Colonic mucosa (tissue), 4 donors: ENCODE measurements around the gene SQSTM1. TPM values are rescaled to one million over a fixed set of nuclear protein-coding genes. Genes with fewer than 3 reads are reported as not detected.
A peak's percentile ranks its signal among the peaks of the same experiment; 100 is the strongest.

ENCODE experiments used
- DNase-seq: peaks from one replicate; pipeline ENCODE4 v3.0.0-alpha.2; 2020
- H3K27ac ChIP-seq: fragments of 200-600 bp; one replicate; pipeline ENCODE4 v1.8.0; 2021
- H3K27me3 ChIP-seq: fragments of 200-600 bp; one replicate; pipeline ENCODE4 v1.8.0; 2021
- H3K36me3 ChIP-seq: fragments of 200-600 bp; one replicate; pipeline ENCODE4 v1.8.0; 2021
- H3K4me1 ChIP-seq: fragments of 200-600 bp; one replicate; pipeline ENCODE4 v1.8.0; 2021; ENCODE audit warnings: mild to moderate bottlenecking
- H3K4me3 ChIP-seq: fragments of 200-600 bp; one replicate; pipeline ENCODE4 v1.8.0; 2021
- H3K9ac ChIP-seq, 2 donors: one replicate each; pipeline ENCODE4 v1.7.0; 2013; ENCODE audit warnings: control low read depth in 2 of 2, low read depth in 2 of 2, low read length in 2 of 2
- H3K9me3 ChIP-seq: fragments of 200-600 bp; one replicate; pipeline ENCODE4 v1.8.0; 2021
- intact Hi-C: fragments of 100-400 bp; cut with DNase I; formaldehyde crosslinking; loops from one replicate; pipeline ENCODE4 v1.14.1; 2022
- total RNA-seq, 2 donors: library from RNA; stranded (reverse); fragmentation: NEBNext Ultra II Directional in 1 of 2; extraction: Animal tissue kit (Norgen Biotek cat#: 25700) in 1 of 2; gene quantifications; one replicate each; pipeline ENCODE4 v1.2.1, GENCODE V29; 2021
- TF ChIP-seq, protein P1 (sequence below): fragments of 200-600 bp; IDR thresholded peaks from one replicate; pipeline ENCODE4 v1.8.0; 2022; ENCODE audit warnings: antibody characterized with exemption, mild to moderate bottlenecking
- donor health status: healthy.
- donor health status: DM: no; HTN: no; CAD: no.
- donor health status: DM: no; HTN: no; CAD: no.

Gene SQSTM1
- total RNA-seq, 2 donors from 2014 or later = 262 to 388 TPM

DNA sequence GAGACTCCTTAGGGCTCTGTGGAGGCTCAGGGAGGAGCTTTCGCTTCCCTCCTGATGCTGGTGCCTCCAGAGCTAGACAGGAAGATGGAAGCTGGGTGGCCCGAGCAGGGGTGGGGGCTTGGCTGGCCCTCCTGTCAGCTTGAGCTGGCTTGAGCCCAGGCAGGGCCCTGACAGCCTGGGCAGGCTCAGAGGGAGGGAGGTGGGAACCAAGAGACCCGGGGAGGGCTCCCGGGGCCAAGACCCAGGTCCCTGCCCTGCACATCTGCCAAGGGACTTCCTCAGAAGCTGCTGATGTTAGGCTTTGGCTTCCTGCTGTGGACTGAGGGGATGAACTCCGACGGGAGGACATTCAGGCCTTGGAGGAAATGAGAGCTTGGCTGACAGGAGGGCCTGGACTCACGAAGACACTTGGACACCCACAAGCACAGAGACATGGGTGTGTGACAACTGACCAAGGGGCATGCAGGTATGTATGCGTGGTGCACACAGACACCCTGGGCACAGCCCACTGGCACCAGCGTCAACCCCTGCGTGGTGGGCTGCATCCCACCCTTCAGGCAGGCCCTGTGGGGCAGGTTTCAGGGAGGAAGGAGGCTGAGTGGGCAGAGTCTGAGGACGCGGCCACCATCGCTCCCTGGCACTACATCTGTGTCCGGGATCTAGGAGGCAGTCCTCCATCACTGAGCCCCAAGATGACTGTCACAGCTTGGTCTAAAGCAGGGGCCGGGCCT, 28.7 kb upstream of the SQSTM1 start:
- peak overlapping the region; percentile 17 for H3K27ac ChIP-seq
- no peak overlapping the region for H3K4me3 ChIP-seq
- H3K4me1 ChIP-seq = peaks cover 4% of the 10 kb centered on the region
- TF ChIP-seq, protein P1, sequence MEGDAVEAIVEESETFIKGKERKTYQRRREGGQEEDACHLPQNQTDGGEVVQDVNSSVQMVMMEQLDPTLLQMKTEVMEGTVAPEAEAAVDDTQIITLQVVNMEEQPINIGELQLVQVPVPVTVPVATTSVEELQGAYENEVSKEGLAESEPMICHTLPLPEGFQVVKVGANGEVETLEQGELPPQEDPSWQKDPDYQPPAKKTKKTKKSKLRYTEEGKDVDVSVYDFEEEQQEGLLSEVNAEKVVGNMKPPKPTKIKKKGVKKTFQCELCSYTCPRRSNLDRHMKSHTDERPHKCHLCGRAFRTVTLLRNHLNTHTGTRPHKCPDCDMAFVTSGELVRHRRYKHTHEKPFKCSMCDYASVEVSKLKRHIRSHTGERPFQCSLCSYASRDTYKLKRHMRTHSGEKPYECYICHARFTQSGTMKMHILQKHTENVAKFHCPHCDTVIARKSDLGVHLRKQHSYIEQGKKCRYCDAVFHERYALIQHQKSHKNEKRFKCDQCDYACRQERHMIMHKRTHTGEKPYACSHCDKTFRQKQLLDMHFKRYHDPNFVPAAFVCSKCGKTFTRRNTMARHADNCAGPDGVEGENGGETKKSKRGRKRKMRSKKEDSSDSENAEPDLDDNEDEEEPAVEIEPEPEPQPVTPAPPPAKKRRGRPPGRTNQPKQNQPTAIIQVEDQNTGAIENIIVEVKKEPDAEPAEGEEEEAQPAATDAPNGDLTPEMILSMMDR = no peak
- H3K9ac ChIP-seq = no peak overlapping the region
- no peak for DNase-seq
- no peaks in the 10 kb centered on the region for H3K9me3 ChIP-seq
- no peaks in the 10 kb centered on the region for H3K36me3 ChIP-seq
- H3K27me3 ChIP-seq = no peaks in the 10 kb centered on the region
- intact Hi-C loops = no loop called here

DNA sequence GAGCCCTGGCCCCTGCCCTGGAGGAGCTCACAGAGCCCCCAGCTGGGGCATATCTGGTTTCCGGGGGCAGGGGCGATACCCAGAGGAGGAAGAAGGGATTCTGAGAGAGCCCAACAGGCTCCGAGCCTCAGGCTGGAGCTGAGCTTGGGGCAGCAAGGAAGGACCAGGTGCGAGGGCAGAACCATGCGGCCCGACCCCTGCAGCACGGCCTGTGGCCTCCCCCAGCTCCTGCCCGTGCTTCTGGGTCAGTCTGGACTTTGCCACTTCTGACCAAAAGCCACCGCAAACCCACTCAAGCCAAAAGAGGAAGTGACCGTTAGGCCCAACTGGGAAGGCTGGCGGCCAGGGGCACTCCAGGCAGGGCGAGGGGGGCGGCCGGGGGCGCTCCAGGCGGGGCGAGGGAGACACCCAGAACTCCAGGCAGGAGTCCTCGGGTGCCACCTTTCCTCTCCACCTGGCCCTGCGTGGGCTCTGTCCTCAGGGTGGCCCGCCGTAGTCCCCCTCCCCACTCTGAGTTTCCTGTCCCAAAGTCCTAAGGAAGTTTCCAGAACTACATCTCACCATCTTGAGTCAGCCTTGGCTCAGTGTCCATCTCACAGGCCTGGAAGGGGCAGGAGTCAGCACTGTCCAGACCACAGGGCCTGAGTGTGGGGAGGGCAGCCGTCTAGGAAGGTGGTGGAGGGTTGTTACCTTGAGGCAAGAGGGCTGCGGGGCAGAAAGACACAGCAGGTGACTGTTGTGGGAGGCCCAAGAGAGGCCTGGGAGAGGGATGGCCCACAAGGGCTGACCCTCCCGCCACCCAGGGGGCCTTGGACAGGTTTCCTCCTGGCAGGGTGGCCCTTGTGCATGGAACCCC, 27.9 kb upstream of the SQSTM1 start:
- Histone ChIP-seq H3K4me1 (peaks cover 4% of the 10 kb centered on the region), H3K9ac (no peak overlapping the region), H3K27ac (peak overlapping the region; percentile 17), H3K9me3 (no peaks in the 10 kb centered on the region), H3K4me3 (no peak overlapping the region), H3K36me3 (peaks cover 2% of the 10 kb centered on the region), H3K27me3 (no peaks in the 10 kb centered on the region)
- TF ChIP-seq, protein P1 = no peak
- intact Hi-C loops = no loop called here
- DNase-seq = peak; percentile 38

DNA sequence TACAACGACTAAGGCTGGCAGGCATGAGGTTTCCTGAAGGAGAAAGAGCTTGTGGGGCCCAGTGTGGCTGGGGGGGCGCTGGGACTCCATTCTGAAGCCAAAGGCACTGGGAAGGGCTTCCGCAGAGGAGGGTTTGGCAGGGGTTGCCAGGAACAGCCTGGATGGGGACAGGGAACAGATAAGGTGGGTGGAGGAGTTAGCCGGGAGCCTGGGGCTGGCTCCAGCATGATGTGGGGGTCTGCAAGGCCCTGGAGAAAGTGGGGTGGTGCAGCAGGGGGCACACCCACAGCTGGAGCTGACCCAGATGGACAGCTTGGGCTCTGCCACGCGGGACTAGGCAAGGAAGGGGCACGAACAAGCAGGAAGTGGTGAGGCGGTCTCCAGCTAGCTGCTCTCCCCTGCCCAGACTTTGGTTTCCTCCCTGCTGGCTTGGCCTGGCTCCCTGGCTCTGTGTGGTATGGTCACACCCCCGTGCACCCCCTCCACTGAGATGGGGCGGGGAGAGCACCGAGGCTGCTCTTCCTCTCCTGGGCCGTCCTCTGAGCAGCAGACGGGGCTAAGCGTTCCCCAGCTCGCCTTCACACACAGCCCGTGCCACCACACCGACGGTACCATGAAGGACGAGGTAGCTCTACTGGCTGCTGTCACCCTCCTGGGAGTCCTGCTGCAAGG, 27.1 kb upstream of the SQSTM1 start, which contains the start of gene LTC4S:
Gene LTC4S (plus strand): TSS at position 519 of the 672 bp plus-strand sequence. CDS start 95 bp downstream, at position 614.
- Histone ChIP-seq H3K27ac (peak within 1 kb of the TSS; percentile 11), H3K36me3 (peaks cover 10% of the 10 kb centered on the region), H3K4me3 (no peak within 1 kb of the TSS), H3K27me3 (no peaks in the 10 kb centered on the region), H3K9me3 (no peaks in the 10 kb centered on the region), H3K4me1 (peaks cover 4% of the 10 kb centered on the region), H3K9ac (peak within 1 kb of the TSS; percentile 44 to 52)
- intact Hi-C loops = no loop called here
- DNase-seq = peak; percentile 67
- TF ChIP-seq, protein P1 = no peak

DNA sequence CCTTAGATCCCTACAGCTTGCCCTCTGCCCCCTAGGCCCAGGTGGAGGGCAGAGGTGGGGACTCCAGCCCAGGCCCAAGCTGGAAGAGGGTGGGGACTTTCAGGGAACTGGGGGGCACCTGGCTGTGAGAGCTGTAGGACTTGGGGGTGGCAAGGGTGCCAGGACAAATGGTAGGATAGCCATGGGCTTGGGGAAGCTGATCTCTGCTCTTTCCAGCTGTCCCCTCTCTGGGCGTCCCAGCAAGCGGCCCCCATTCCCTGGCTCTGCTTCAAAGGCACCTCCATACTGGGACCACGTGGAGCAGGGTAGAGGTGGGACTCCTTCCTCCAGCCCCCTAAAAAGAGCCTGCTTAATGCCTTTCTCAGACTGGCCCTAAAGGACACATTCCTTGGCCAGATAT, 26.5 kb upstream of the SQSTM1 start:
- Histone ChIP-seq H3K9me3 (no peaks in the 10 kb centered on the region), H3K27ac (no peak overlapping the region), H3K9ac (peak overlapping the region; percentile 44 to 52), H3K4me1 (peaks cover 4% of the 10 kb centered on the region), H3K27me3 (no peaks in the 10 kb centered on the region), H3K36me3 (peaks cover 12% of the 10 kb centered on the region), H3K4me3 (no peak overlapping the region)
- DNase-seq = no peak
- intact Hi-C loops = no loop called here
- TF ChIP-seq, protein P1 = no peak

DNA sequence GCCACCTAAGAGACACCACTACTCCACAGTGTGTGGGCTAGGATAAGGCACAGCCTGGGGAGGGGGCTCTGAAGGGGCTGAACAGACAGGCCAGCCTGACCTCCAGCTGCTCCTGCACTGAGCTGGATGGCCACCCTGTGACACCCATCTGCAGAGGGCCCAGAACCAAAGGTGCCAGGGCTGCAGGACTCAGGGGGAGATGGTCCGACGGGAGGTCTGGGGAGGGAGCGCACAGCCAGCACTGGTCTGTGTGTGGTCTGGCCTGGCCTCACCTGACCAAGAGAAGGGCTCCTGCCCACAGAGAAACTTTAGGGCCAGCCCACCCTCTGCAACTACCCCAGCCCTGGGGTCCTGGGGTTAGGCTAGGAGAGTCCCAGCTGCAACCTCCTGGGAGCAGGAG, 26.1 kb upstream of the SQSTM1 start:
- H3K4me1 ChIP-seq = peaks cover 4% of the 10 kb centered on the region
- no peaks in the 10 kb centered on the region for H3K9me3 ChIP-seq
- no peaks in the 10 kb centered on the region for H3K27me3 ChIP-seq
- H3K27ac ChIP-seq = no peak overlapping the region
- DNase-seq = no peak
- intact Hi-C loops = no loop called here
- H3K36me3 ChIP-seq = peaks cover 15% of the 10 kb centered on the region
- no peak overlapping the region for H3K4me3 ChIP-seq
- TF ChIP-seq, protein P1 = no peak
- H3K9ac ChIP-seq = peak overlapping the region in 1 of 2 donors; percentile 52
